HepG2 (cell line): ENCODE data around the gene SDK1. TPM values are rescaled to one million over a fixed set of nuclear protein-coding genes. Genes with fewer than 3 reads are reported as not detected.

Experiments
- ATAC-seq: fragments of 200-7000 bp; cut with Tn5 transposase; 3 replicates; pipeline ENCODE4 v1.9.1; 2020; ENCODE audit warnings: mild to moderate bottlenecking, moderate library complexity
- BruUV-seq: library from RNA; stranded (reverse); fragments of 400-500 nt; replicated peaks from 2 replicates; lab custom pipeline; 2021; lab: Mats Ljungman, UMichigan
- CTCF ChIA-PET: fragments of 300-600 bp; formaldehyde crosslinking; extraction: SDS; loops from one replicate; lab custom pipeline; 2021; ENCODE audit warnings: low total read pairs, inconsistent platforms, low intra/inter-chr PET ratio; lab: Yijun Ruan, JAX
- POLR2A ChIA-PET: fragments of 350-600 bp; sonication (Branson Sonifier 250); formaldehyde crosslinking; loops from one replicate; lab custom pipeline; 2020; ENCODE audit warnings: antibody characterized with exemption, inconsistent platforms; lab: Yijun Ruan, JAX
- DNase-seq: peaks from one replicate; pipeline ENCODE4 v3.0.0-alpha.2; 2015; ENCODE audit warnings: low spot score
- FAIRE-seq: peaks from 3 replicates; lab custom pipeline; 2011; peaks lifted over from hg19 to GRCh38; lab: Jason Lieb, UNC
- H2AFZ ChIP-seq: one replicate; pipeline ENCODE4 v1.6.1; 2011; ENCODE audit warnings: low read length, inconsistent platforms
- H3K27ac ChIP-seq: fragments of 300-600 bp; 3 replicates; pipeline ENCODE4 v1.8.0; 2011; ENCODE audit warnings: mixed run types, mild to moderate bottlenecking, mixed read lengths, low read length, inconsistent platforms; ENCODE audit not compliant: insufficient read depth; ENCODE audit errors: extremely low read length
- H3K27me3 ChIP-seq, 2 experiments: fragments of 200-600 bp in 1 of 2; 2 replicates in 1 of 2; 3 replicates in 1 of 2; pipeline versions ENCODE4 v1.6.0 to v1.8.0; 2011; ENCODE audit warnings: low read length in 2 of 2, mild to moderate bottlenecking in 2 of 2, moderate library complexity in 2 of 2, inconsistent platforms in 1 of 2; ENCODE audit not compliant: insufficient read depth in 2 of 2, control insufficient read depth in 1 of 2
- H3K36me3 ChIP-seq, 2 experiments: fragments of 200-600 bp in 1 of 2; replicated peaks in 1 of 2; 2 replicates in 1 of 2; 3 replicates in 1 of 2; pipeline versions ENCODE4 v1.5.1 to v1.8.0; 2011; ENCODE audit warnings: low read length in 2 of 2, inconsistent platforms in 1 of 2; ENCODE audit not compliant: insufficient read depth in 2 of 2, control insufficient read depth in 1 of 2
- H3K4me1 ChIP-seq: 2 replicates; pipeline ENCODE4 v1.5.1; 2012; ENCODE audit warnings: low read length, inconsistent platforms; ENCODE audit not compliant: insufficient read depth
- H3K4me2 ChIP-seq: 2 replicates; pipeline ENCODE4 v1.6.0; 2011; ENCODE audit warnings: low read depth, low read length, inconsistent platforms
- H3K4me3 ChIP-seq, 3 experiments: fragments of 200-600 bp in 1 of 3; sonication (generic), shearing (Covaris generic) in 1 of 3; replicated peaks in 1 of 3; 2 replicates each; pipeline ENCODE4 v1.5.1; 2011 to 2016; ENCODE audit warnings: low read length in 3 of 3, inconsistent platforms in 2 of 3, low read depth in 2 of 3, mild to moderate bottlenecking in 2 of 3, control low read depth in 1 of 3, mixed read lengths in 1 of 3; ENCODE audit not compliant: insufficient read depth in 1 of 3
- H3K79me2 ChIP-seq: one replicate; pipeline ENCODE4 v1.6.1; 2011; ENCODE audit warnings: low read length, inconsistent platforms; ENCODE audit not compliant: insufficient read depth
- H3K9ac ChIP-seq: 2 replicates; pipeline ENCODE4 v1.6.0; 2011; ENCODE audit warnings: mild to moderate bottlenecking, low read depth, low read length, inconsistent platforms; ENCODE audit not compliant: insufficient read depth
- H3K9me3 ChIP-seq: 2 replicates; pipeline ENCODE4 v1.5.1; 2012; ENCODE audit warnings: mild to moderate bottlenecking, low read length
- H4K20me1 ChIP-seq: 2 replicates; pipeline ENCODE4 v1.6.0; 2011; ENCODE audit warnings: inconsistent platforms, mild to moderate bottlenecking, low read length, moderate library complexity; ENCODE audit not compliant: insufficient read depth
- ATF2 ChIP-seq: sonication (generic); formaldehyde crosslinking; IDR thresholded peaks from 2 replicates; pipeline ENCODE4 v1.4.0; 2020; ENCODE audit warnings: missing genetic modification reagents
- GATAD1 ChIP-seq: IDR thresholded peaks from 2 replicates; pipeline ENCODE4 v1.6.1; 2016; ENCODE audit warnings: missing genetic modification reagents, missing compliant biosample characterization
- GPN1 ChIP-seq: sonication (generic); formaldehyde crosslinking; IDR thresholded peaks from 2 replicates; pipeline ENCODE4 v1.5.1; 2020; ENCODE audit warnings: missing genetic modification reagents, borderline replicate concordance
- HNF4A ChIP-seq: sonication (generic); formaldehyde crosslinking; IDR thresholded peaks from 2 replicates; pipeline ENCODE4 v1.4.0; 2020; ENCODE audit warnings: missing genetic modification reagents
- KLF12 ChIP-seq: sonication (generic); formaldehyde crosslinking; IDR thresholded peaks from 2 replicates; pipeline ENCODE4 v1.4.0; 2020; ENCODE audit warnings: missing genetic modification reagents, borderline replicate concordance
- KLF6 ChIP-seq: IDR thresholded peaks from 2 replicates; pipeline ENCODE4 v1.8.0; 2016; ENCODE audit warnings: missing biosample characterization, missing genetic modification reagents
- MAFF ChIP-seq: IDR thresholded peaks from 2 replicates; pipeline ENCODE4 v1.6.1; 2011; ENCODE audit warnings: low read depth, low read length, improper control_type of control experiment
- NFRKB ChIP-seq: fragments of 450-650 bp; IDR thresholded peaks from 2 replicates; pipeline ENCODE4 v1.6.1; 2017
- PAF1 ChIP-seq: IDR thresholded peaks from 2 replicates; pipeline ENCODE4 v1.6.1; 2016; ENCODE audit warnings: missing genetic modification reagents, missing compliant biosample characterization
- RFX3 ChIP-seq: IDR thresholded peaks from 2 replicates; pipeline ENCODE4 v1.6.1; 2016; ENCODE audit warnings: missing biosample characterization, missing genetic modification reagents
- SRSF4 ChIP-seq: fragments of 200-400 bp; formaldehyde crosslinking; IDR thresholded peaks from one replicate; pipeline ENCODE4 v1.6.1; 2018; ENCODE audit warnings: mild to moderate bottlenecking, low read depth, low read length, moderate library complexity; ENCODE audit not compliant: poor library complexity, severe bottlenecking
- THAP11 ChIP-seq: IDR thresholded peaks from 2 replicates; pipeline ENCODE4 v1.6.1; 2016; ENCODE audit warnings: missing biosample characterization, missing genetic modification reagents
- TRAFD1 ChIP-seq: sonication (generic); formaldehyde crosslinking; IDR thresholded peaks from 2 replicates; pipeline ENCODE4 v1.5.1; 2020; ENCODE audit warnings: missing genetic modification reagents, mild to moderate bottlenecking, borderline replicate concordance
- ZBTB42 ChIP-seq: sonication (generic); formaldehyde crosslinking; IDR thresholded peaks from 2 replicates; pipeline ENCODE4 v1.5.0; 2020; ENCODE audit warnings: mild to moderate bottlenecking, missing genetic modification reagents
- ZFYVE20 ChIP-seq: sonication (generic); formaldehyde crosslinking; IDR thresholded peaks from 2 replicates; pipeline ENCODE4 v1.8.0; 2023; ENCODE audit warnings: low read depth, mild to moderate bottlenecking, moderate library complexity, missing genetic modification reagents, borderline replicate concordance
- ZNF101 ChIP-seq: sonication (generic); formaldehyde crosslinking; IDR thresholded peaks from 2 replicates; pipeline ENCODE4 v1.4.0; 2020; ENCODE audit warnings: mild to moderate bottlenecking, low read depth, missing genetic modification reagents, borderline replicate concordance
- ZNF12 ChIP-seq: sonication (generic); formaldehyde crosslinking; IDR thresholded peaks from 2 replicates; pipeline ENCODE4 v1.5.0; 2020; ENCODE audit warnings: missing genetic modification reagents
- ZNF160 ChIP-seq: sonication (generic); formaldehyde crosslinking; IDR thresholded peaks from 2 replicates; pipeline ENCODE4 v1.8.0; 2022; ENCODE audit warnings: mild to moderate bottlenecking, inconsistent platforms, missing genetic modification reagents
- ZNF768 ChIP-seq: sonication (generic); formaldehyde crosslinking; IDR thresholded peaks from 2 replicates; pipeline ENCODE4 v1.4.0; 2020; ENCODE audit warnings: missing genetic modification reagents
- WGBS: methylation state at CpG from one replicate; pipeline ENCODE4 v1.1.6; 2017; ENCODE audit warnings: low lambda C conversion rate; 5-methylcytosine and 5-hydroxymethylcytosine counted together
- in situ Hi-C: cut with HindIII; loops from 2 replicates; pipeline ENCODE4 v1.10.0; 2017; ENCODE audit warnings: low pct_unique_long_range_greater_than_20kb; ENCODE audit not compliant: extremely low pct_ligation_motif_present
- intact Hi-C: fragments of 100-400 bp; cut with micrococcal nuclease; formaldehyde crosslinking; loops from one replicate; pipeline ENCODE4 v1.10.0; 2022; ENCODE audit not compliant: unreplicated experiment
- polyA plus RNA-seq, 8 experiments: library from polyadenylated mRNA; depleted of rRNA in 3 of 8; stranded (reverse) in 7 of 8; unstranded in 1 of 8; fragments of >200 nt; fragmentation: Illumina TruSeq in 4 of 8; extraction: Trizol in 4 of 8; gene quantifications; 2 replicates each; pipeline versions ENCODE4 v1.2.1 to v1.2.3, GENCODE V29; 2011 to 2016; ENCODE audit warnings: low read depth in 4 of 8, missing spikeins in 1 of 8, mixed read lengths in 1 of 8; ENCODE audit not compliant: insufficient read depth in 1 of 8
- total RNA-seq, 5 experiments: library from RNA; depleted of rRNA; stranded (reverse); fragments of >200 nt; fragmentation: Illumina TruSeq; extraction: Trizol; gene quantifications; 2 replicates each; pipeline ENCODE4 v1.2.3, GENCODE V29; 2016; ENCODE audit warnings: low read depth in 1 of 5

The SDK1 gene
- total and polyA plus RNA-seq, 2 of the 13 experiments (the other 11 are each of a cell fraction or from before 2014, with no cell fraction given): 0.35 to 2.4 TPM

- Histone ChIP-seq H3K4me2 (no peak overlapping the region), H3K36me3 (no peaks in the 10 kb centered on the region), H2AFZ (no peak overlapping the region), H3K9me3 (no peaks in the 10 kb centered on the region), H3K4me3 (no peak overlapping the region), H3K27me3 (no peaks in the 10 kb centered on the region), H4K20me1 (no peaks in the 10 kb centered on the region), H3K4me1 (no peaks in the 10 kb centered on the region), H3K9ac (no peak overlapping the region), H3K27ac (no peak overlapping the region), H3K79me2 (no peaks in the 10 kb centered on the region)
- POLR2A ChIA-PET: no interaction called here
- no peak for FAIRE-seq
- in situ Hi-C loops (no loop called here), intact Hi-C loops (no loop called here)
- CTCF ChIA-PET: no interaction called here
- no peak for ATAC-seq
- no TSS peak for BruUV-seq
- 71% methylated on average over 2 of the region's 2 CpGs for WGBS
- TF ChIP-seq ZNF768 (CRISPR knock-in tag) (no peak), ZNF101 (CRISPR knock-in tag) (no peak), ZBTB42 (no peak), ZNF160 (CRISPR knock-in tag) (no peak), SRSF4 (no peak), GATAD1 (CRISPR knock-in tag) (no peak), KLF12 (CRISPR knock-in tag) (no peak)
- no peak for DNase-seq
These were observed 304.2 kb downstream of the SDK1 start for GRCh38 chr7:3605222-3605621.

GRCh38 chr7:3606436-3606835 is 305.4 kb downstream of the SDK1 start:
- ATAC-seq: no peak
- H3K27me3 ChIP-seq: no peaks in the 10 kb centered on the region
- DNase-seq: no peak
- H3K4me1 ChIP-seq: no peaks in the 10 kb centered on the region
- ChIA-PET CTCF (no interaction called here), POLR2A (no interaction called here)
- H3K36me3 ChIP-seq: no peaks in the 10 kb centered on the region
- no TSS peak for BruUV-seq
- in situ Hi-C loops: no loop called here
- no peak for FAIRE-seq
- 86% methylated on average over 4 of the region's 4 CpGs for WGBS
- H3K4me3 ChIP-seq: no peak overlapping the region
- no peaks in the 10 kb centered on the region for H3K79me2 ChIP-seq
- H2AFZ ChIP-seq: no peak overlapping the region
- no peak overlapping the region for H3K9ac ChIP-seq
- no peaks in the 10 kb centered on the region for H4K20me1 ChIP-seq
- H3K27ac ChIP-seq: no peak overlapping the region
- intact Hi-C loops: no loop called here
- no peak overlapping the region for H3K4me2 ChIP-seq
- no peaks in the 10 kb centered on the region for H3K9me3 ChIP-seq
- no peak for TF ChIP-seq KLF6 (CRISPR knock-in tag)
- no peak for TF ChIP-seq TRAFD1
- no peak for TF ChIP-seq ZNF12 (CRISPR knock-in tag)
- TF ChIP-seq GPN1 (CRISPR knock-in tag): no peak
- no peak for TF ChIP-seq ATF2 (CRISPR knock-in tag)
- no peak for TF ChIP-seq MAFF
- TF ChIP-seq PAF1: no peak
- no peak for TF ChIP-seq NFRKB
- no peak for TF ChIP-seq HNF4A (CRISPR knock-in tag)
- TF ChIP-seq ZFYVE20 (CRISPR knock-in tag): no peak
- no peak for TF ChIP-seq THAP11 (CRISPR knock-in tag)
- no peak for TF ChIP-seq RFX3 (CRISPR knock-in tag)
- no peak for TF ChIP-seq ZNF160 (CRISPR knock-in tag)
